ENCODE measurements around the gene IQCE. TPM values are rescaled to one million over a fixed set of nuclear protein-coding genes. Genes with fewer than 3 reads are reported as not detected.

Gene IQCE
- total RNA-seq, 2 experiments from 2014 or later = 8.5 to 10.7 TPM

GRCh38 chr7:2627258-2628129 lies 68.7 kb downstream of the IQCE start:
- H3K27me3 Mint-ChIP-seq = peaks cover 3% of the 10 kb centered on the region
- H3K27ac Mint-ChIP-seq = no peak overlapping the region
- no peak overlapping the region for H3K4me3 Mint-ChIP-seq
- H3K4me1 Mint-ChIP-seq (ENCODE audit: low read depth) = peaks cover 3% of the 10 kb centered on the region
- DNase-seq = no peak
- ChIA-PET POLR2A (no interaction called here), CTCF (interaction anchor here (1.1 kb wide), 1 partner anchor 8 kb away, joined by 3 read pairs; no protein-coding TSS in a partner anchor)
- no peaks in the 10 kb centered on the region for H3K36me3 Mint-ChIP-seq
- intact Hi-C loops (cut with micrococcal nuclease) = no loop called here
- H3K9me3 Mint-ChIP-seq = no peaks in the 10 kb centered on the region

GRCh38 chr7:2628130-2628482 lies 69.3 kb downstream of the IQCE start:
- intact Hi-C loops (cut with micrococcal nuclease) = no loop called here
- POLR2A ChIA-PET = no interaction called here
- H3K36me3 Mint-ChIP-seq = no peaks in the 10 kb centered on the region

GRCh38 chr7:2628891-2629290 lies 70.1 kb downstream of the IQCE start:
- no peak overlapping the region for H3K4me3 Mint-ChIP-seq
- POLR2A ChIA-PET = no interaction called here
- no peaks in the 10 kb centered on the region for H3K36me3 Mint-ChIP-seq
- H3K4me1 Mint-ChIP-seq (ENCODE audit: low read depth) = peaks cover 11% of the 10 kb centered on the region
- H3K9me3 Mint-ChIP-seq = no peaks in the 10 kb centered on the region
- no peak for DNase-seq
- H3K27ac Mint-ChIP-seq = no peak overlapping the region
- CTCF ChIA-PET = interaction anchor here (1.3 kb wide), 1 partner anchor 178 kb away, joined by 3 read pairs; no protein-coding TSS in a partner anchor
- H3K27me3 Mint-ChIP-seq = peaks cover 3% of the 10 kb centered on the region
- intact Hi-C loops (cut with micrococcal nuclease) = no loop called here

More at GRCh38 chr7:2628130-2628482, 69.3 kb downstream of the IQCE start:
- CTCF ChIA-PET = interaction anchor here (1.1 kb wide), 1 partner anchor 9 kb away, joined by 3 read pairs; no protein-coding TSS in a partner anchor
- H3K4me3 Mint-ChIP-seq = no peak overlapping the region
- H3K9me3 Mint-ChIP-seq = no peaks in the 10 kb centered on the region
- H3K27ac Mint-ChIP-seq = no peak overlapping the region
- no peak for DNase-seq
- H3K27me3 Mint-ChIP-seq = peaks cover 3% of the 10 kb centered on the region
- peaks cover 3% of the 10 kb centered on the region for H3K4me1 Mint-ChIP-seq (ENCODE audit: low read depth)

GRCh38 chr7:2629746-2630681 lies 71.2 kb downstream of the IQCE start:
- DNase-seq = no peak
- Mint-ChIP-seq H3K36me3 (no peaks in the 10 kb centered on the region), H3K4me1 (ENCODE audit: low read depth) (peaks cover 15% of the 10 kb centered on the region), H3K27me3 (peaks cover 3% of the 10 kb centered on the region), H3K4me3 (no peak overlapping the region), H3K9me3 (no peaks in the 10 kb centered on the region), H3K27ac (no peak overlapping the region)
- POLR2A ChIA-PET = no interaction called here
- CTCF ChIA-PET = interaction anchor here (0.7 to 1.3 kb wide), 2 partner anchors 22 to 179 kb away, joined by 3 read pairs; no protein-coding TSS in a partner anchor
- intact Hi-C loops (cut with micrococcal nuclease) = loop anchor here (5.0 kb wide), 3 partner anchors 67 to 228 kb away; partner anchors contain the start of gene CHST12

GRCh38 chr7:2631946-2632732 lies 73.4 kb downstream of the IQCE start, which contains the start of gene TTYH3:
TSS of gene TTYH3 (plus strand) at chr7:2631986. CDS start at chr7:2632156, 170 bp downstream.
- H3K27ac Mint-ChIP-seq = peak within 1 kb of the TSS; percentile 60
- H3K36me3 Mint-ChIP-seq = no peaks in the 10 kb centered on the region
- H3K27me3 Mint-ChIP-seq = peaks cover 3% of the 10 kb centered on the region
- peak within 1 kb of the TSS; percentile 87 for H3K4me3 Mint-ChIP-seq
- H3K4me1 Mint-ChIP-seq (ENCODE audit: low read depth) = peaks cover 15% of the 10 kb centered on the region
- ChIA-PET CTCF (interaction anchor here (0.8 to 1.9 kb wide), 6 partner anchors 38 to 233 kb away, joined by 3 to 10 read pairs (median 3); no protein-coding TSS in a partner anchor), POLR2A (interaction anchor here (2.0 kb wide), 1 partner anchor 78 kb away, joined by 5 read pairs; no protein-coding TSS in a partner anchor)
- intact Hi-C loops (cut with micrococcal nuclease) = loop anchor here (1.0 to 5.0 kb wide), 5 partner anchors 65 to 230 kb away; partner anchors contain the start of genes BRAT1 and CHST12
- no peaks in the 10 kb centered on the region for H3K9me3 Mint-ChIP-seq
- no peak for DNase-seq

- Mint-ChIP-seq H3K9me3 (no peaks in the 10 kb centered on the region), H3K4me1 (ENCODE audit: low read depth) (peaks cover 15% of the 10 kb centered on the region), H3K4me3 (peak overlapping the region; percentile 87), H3K27me3 (peaks cover 1% of the 10 kb centered on the region), H3K36me3 (no peaks in the 10 kb centered on the region), H3K27ac (peak overlapping the region; percentile 60)
- intact Hi-C loops (cut with micrococcal nuclease) = loop anchor here (2.0 to 5.0 kb wide), 4 partner anchors 64 to 231 kb away; partner anchors contain the start of genes BRAT1 and CHST12
- DNase-seq = peak; percentile 66
- POLR2A ChIA-PET = interaction anchor here (2.0 kb wide), 1 partner anchor 77 kb away, joined by 5 read pairs; no protein-coding TSS in a partner anchor
- CTCF ChIA-PET = no interaction called here
Measured at GRCh38 chr7:2632733-2633537, 74.2 kb downstream of the IQCE start.

- peak; percentile 62 for DNase-seq
- Mint-ChIP-seq H3K36me3 (no peaks in the 10 kb centered on the region), H3K27ac (no peak overlapping the region), H3K4me3 (peak overlapping the region; percentile 87), H3K27me3 (no peaks in the 10 kb centered on the region), H3K9me3 (no peaks in the 10 kb centered on the region), H3K4me1 (ENCODE audit: low read depth) (peaks cover 15% of the 10 kb centered on the region)
- ChIA-PET CTCF (no interaction called here), POLR2A (no interaction called here)
- intact Hi-C loops (cut with micrococcal nuclease) = loop anchor here (2.0 to 5.0 kb wide), 4 partner anchors 64 to 231 kb away; partner anchors contain the start of genes BRAT1 and CHST12
Measured at GRCh38 chr7:2633538-2634266, 74.9 kb downstream of the IQCE start.

- Mint-ChIP-seq H3K27ac (no peak overlapping the region), H3K36me3 (no peaks in the 10 kb centered on the region), H3K9me3 (no peaks in the 10 kb centered on the region), H3K4me1 (ENCODE audit: low read depth) (peaks cover 15% of the 10 kb centered on the region), H3K27me3 (no peaks in the 10 kb centered on the region), H3K4me3 (peak overlapping the region; percentile 87)
- ChIA-PET POLR2A (no interaction called here), CTCF (interaction anchor here (2.3 kb wide), 1 partner anchor 75 kb away, joined by 7 read pairs; no protein-coding TSS in a partner anchor)
- DNase-seq = no peak
- intact Hi-C loops (cut with micrococcal nuclease) = loop anchor here (5.0 kb wide), 3 partner anchors 63 to 232 kb away; partner anchors contain the start of gene CHST12
Measured at GRCh38 chr7:2634267-2635145, 75.7 kb downstream of the IQCE start.

GRCh38 chr7:2635148-2635668 lies 76.4 kb downstream of the IQCE start:
- no peak overlapping the region for H3K27ac Mint-ChIP-seq
- H3K27me3 Mint-ChIP-seq = no peaks in the 10 kb centered on the region
- no peaks in the 10 kb centered on the region for H3K9me3 Mint-ChIP-seq
- no peaks in the 10 kb centered on the region for H3K36me3 Mint-ChIP-seq
- ChIA-PET POLR2A (no interaction called here), CTCF (interaction anchor here (2.3 kb wide), 1 partner anchor 74 kb away, joined by 7 read pairs; no protein-coding TSS in a partner anchor)
- no peak overlapping the region for H3K4me3 Mint-ChIP-seq
- intact Hi-C loops (cut with micrococcal nuclease) = no loop called here
- peaks cover 15% of the 10 kb centered on the region for H3K4me1 Mint-ChIP-seq (ENCODE audit: low read depth)
- no peak for DNase-seq
